Eye (tissue), 1 donor: ENCODE results near the gene RUBCNL.
"Not testable (repeated sequence)": the region's sequence is repeated elsewhere in the genome, so short reads cannot be mapped to it uniquely, and the experiment has no call there.

ENCODE experiments used
- DNase-seq: peaks from one replicate; pipeline ENCODE4 v3.0.0-alpha.2; 2015

RUBCNL gene

GRCh38 chr13:46373623-46374022, 13.4 kb downstream of the RUBCNL start:
- no peak for DNase-seq

GRCh38 chr13:46372938-46373337, 14.1 kb downstream of the RUBCNL start:
- not testable (repeated sequence) for DNase-seq

GRCh38 chr13:46372071-46372470, 15.0 kb downstream of the RUBCNL start:
- DNase-seq = no peak

GRCh38 chr13:46369506-46370277, 17.4 kb downstream of the RUBCNL start:
- DNase-seq = no peak

- no peak for DNase-seq
Measured at GRCh38 chr13:46367617-46368327, 19.3 kb downstream of the RUBCNL start.

- no peak for DNase-seq
Measured at GRCh38 chr13:46361276-46361934, 25.6 kb downstream of the RUBCNL start.

GRCh38 chr13:46360604-46361003, 26.4 kb downstream of the RUBCNL start:
- no peak for DNase-seq

- no peak for DNase-seq
Measured at GRCh38 chr13:46359714-46360113, 27.3 kb downstream of the RUBCNL start.

GRCh38 chr13:46355901-46356590, 31.0 kb downstream of the RUBCNL start:
- no peak for DNase-seq

GRCh38 chr13:46355088-46355468, 32.0 kb downstream of the RUBCNL start:
- DNase-seq = no peak

GRCh38 chr13:46354156-46355087, 32.6 kb downstream of the RUBCNL start:
- no peak for DNase-seq

GRCh38 chr13:46352805-46353204, 34.2 kb downstream of the RUBCNL start:
- no peak for DNase-seq

- DNase-seq = no peak
Measured at GRCh38 chr13:46350003-46350402, 37.0 kb downstream of the RUBCNL start.

GRCh38 chr13:46348961-46349360, 38.1 kb downstream of the RUBCNL start:
- DNase-seq = no peak

GRCh38 chr13:46347277-46347676, 39.8 kb downstream of the RUBCNL start:
- no peak for DNase-seq

GRCh38 chr13:46345866-46346265, 41.2 kb downstream of the RUBCNL start:
- DNase-seq = no peak

GRCh38 chr13:46345398-46345797, 41.7 kb downstream of the RUBCNL start:
- no peak for DNase-seq

- DNase-seq = no peak
Measured at GRCh38 chr13:46343279-46343994, 43.6 kb downstream of the RUBCNL start.

- no peak for DNase-seq
Measured at GRCh38 chr13:46342538-46342937, 44.5 kb downstream of the RUBCNL start.

GRCh38 chr13:46341112-46341711, 45.8 kb downstream of the RUBCNL start:
- DNase-seq = no peak

- DNase-seq = no peak
Measured at GRCh38 chr13:46340631-46341111, 46.4 kb downstream of the RUBCNL start.
